Nephron (organoid): ENCODE results near the gene SCG2.

Source experiments
- H3K27ac Mint-ChIP-seq, 3 experiments: 2 replicates each; pipeline ENCODE4 v1.8.0; 2020; ENCODE audit warnings: mixed read lengths in 3 of 3, mild to moderate bottlenecking in 2 of 3, moderate library complexity in 1 of 3
- H3K27me3 Mint-ChIP-seq: 2 replicates; pipeline ENCODE4 v1.8.0; 2021; ENCODE audit warnings: low read depth, mild to moderate bottlenecking, moderate library complexity, mixed read lengths
- H3K36me3 Mint-ChIP-seq: 2 replicates; pipeline ENCODE4 v1.8.0; 2020; ENCODE audit warnings: low read depth, mixed read lengths
- H3K4me1 Mint-ChIP-seq: 2 replicates; pipeline ENCODE4 v1.8.0; 2020; ENCODE audit warnings: mixed read lengths
- H3K4me3 Mint-ChIP-seq, 3 experiments: 2 replicates each; pipeline ENCODE4 v1.8.0; 2020; ENCODE audit warnings: mild to moderate bottlenecking in 3 of 3, mixed read lengths in 3 of 3, moderate library complexity in 2 of 3
- H3K9me3 Mint-ChIP-seq: 2 replicates; pipeline ENCODE4 v1.8.0; 2020; ENCODE audit warnings: mixed read lengths
- CTCF ChIP-seq, 3 experiments: fragments of 200-600 bp; sonication (generic); IDR thresholded peaks; one replicate each; pipeline ENCODE4 v1.5.0; 2021; ENCODE audit warnings: antibody characterized with exemption in 3 of 3; ENCODE audit not compliant: unreplicated experiment in 3 of 3

The SCG2 gene

GRCh38 chr2:223633656-223634055, 31.5 kb upstream of the SCG2 start:
- Mint-ChIP-seq H3K27me3 (no peaks in the 10 kb centered on the region), H3K36me3 (no peaks in the 10 kb centered on the region), H3K4me1 (no peaks in the 10 kb centered on the region), H3K27ac (no peak overlapping the region), H3K4me3 (no peak overlapping the region), H3K9me3 (peaks cover 4% of the 10 kb centered on the region)
- TF ChIP-seq CTCF (IDR thresholded peaks at IDR 0.05; ENCODE audit: unreplicated experiment in 3 of 3): no peak

DNA sequence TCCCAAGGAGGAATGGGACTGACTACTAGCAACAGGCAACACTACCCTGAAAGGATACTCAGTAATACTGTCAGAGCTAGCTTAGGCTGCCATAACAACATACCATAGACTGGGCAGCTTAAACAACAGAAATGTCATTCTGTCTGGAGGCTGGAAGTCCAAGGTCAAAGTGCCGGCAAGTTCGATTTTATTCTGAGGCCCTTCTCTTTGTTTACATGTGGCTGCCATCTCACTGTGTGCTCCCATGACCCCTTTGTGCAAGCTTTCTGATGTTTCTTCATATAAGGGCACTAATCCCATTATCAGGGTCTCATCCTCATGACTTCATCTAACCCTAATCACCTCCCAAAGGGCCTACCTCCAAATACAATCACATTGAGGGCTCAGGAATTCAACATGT, 30.7 kb upstream of the SCG2 start:
- Mint-ChIP-seq H3K4me3 (no peak overlapping the region), H3K27ac (no peak overlapping the region), H3K9me3 (peaks cover 2% of the 10 kb centered on the region), H3K27me3 (no peaks in the 10 kb centered on the region), H3K36me3 (no peaks in the 10 kb centered on the region), H3K4me1 (no peaks in the 10 kb centered on the region)
- TF ChIP-seq CTCF (IDR thresholded peaks at IDR 0.05; ENCODE audit: unreplicated experiment in 3 of 3): no peak

DNA sequence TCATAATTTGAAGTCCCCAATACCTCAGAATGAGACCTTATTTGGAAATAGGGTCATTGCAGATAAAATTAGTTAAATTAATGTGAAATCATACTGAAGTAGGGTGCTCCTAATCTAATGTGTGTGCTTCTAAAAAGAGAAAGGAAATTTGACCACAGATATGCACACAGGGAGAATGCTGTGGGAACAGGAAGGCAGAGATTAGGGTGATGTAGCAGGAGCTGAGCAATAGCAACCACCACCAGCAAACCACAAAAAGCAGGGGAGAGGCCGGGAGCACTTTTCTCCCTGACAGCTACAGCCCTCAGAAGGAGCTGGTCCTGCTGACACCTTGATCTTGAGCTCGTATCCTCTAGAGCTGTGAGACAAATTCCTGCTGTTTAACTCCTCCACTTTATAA, 24.6 kb upstream of the SCG2 start:
- H3K9me3 Mint-ChIP-seq: no peaks in the 10 kb centered on the region
- H3K4me3 Mint-ChIP-seq: no peak overlapping the region
- TF ChIP-seq CTCF (IDR thresholded peaks at IDR 0.05; ENCODE audit: unreplicated experiment in 3 of 3): no peak
- H3K4me1 Mint-ChIP-seq: no peaks in the 10 kb centered on the region
- peaks cover 15% of the 10 kb centered on the region for H3K27me3 Mint-ChIP-seq
- no peak overlapping the region for H3K27ac Mint-ChIP-seq
- no peaks in the 10 kb centered on the region for H3K36me3 Mint-ChIP-seq

DNA sequence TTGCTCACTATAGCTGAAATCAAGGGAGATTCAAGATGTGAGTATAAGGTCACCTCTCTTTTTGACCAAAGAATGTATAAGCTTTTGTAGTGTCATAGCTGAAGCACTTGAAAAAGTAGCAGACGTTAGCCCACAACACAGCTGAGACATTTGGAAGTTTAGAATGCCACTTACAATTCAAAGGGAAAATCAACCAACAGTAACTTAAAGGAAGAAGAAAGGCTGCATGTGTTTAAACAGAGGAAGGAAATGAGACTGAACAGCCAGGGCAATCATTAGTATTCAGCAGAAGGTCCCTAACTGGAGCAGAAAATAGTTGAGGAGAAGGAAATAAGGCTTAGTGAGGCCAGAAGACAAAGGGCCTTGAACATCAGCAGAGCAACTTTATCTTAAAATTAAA, 23.5 kb upstream of the SCG2 start:
- no peaks in the 10 kb centered on the region for H3K36me3 Mint-ChIP-seq
- H3K27ac Mint-ChIP-seq: no peak overlapping the region
- no peak overlapping the region for H3K4me3 Mint-ChIP-seq
- H3K4me1 Mint-ChIP-seq: no peaks in the 10 kb centered on the region
- no peak for TF ChIP-seq CTCF (IDR thresholded peaks at IDR 0.05; ENCODE audit: unreplicated experiment in 3 of 3)
- H3K9me3 Mint-ChIP-seq: no peaks in the 10 kb centered on the region
- H3K27me3 Mint-ChIP-seq: peaks cover 21% of the 10 kb centered on the region

- Mint-ChIP-seq H3K4me1 (no peaks in the 10 kb centered on the region), H3K27me3 (peaks cover 49% of the 10 kb centered on the region), H3K36me3 (no peaks in the 10 kb centered on the region)
Measured at GRCh38 chr2:223621901-223622300, 19.7 kb upstream of the SCG2 start.

More at GRCh38 chr2:223621901-223622300, 19.7 kb upstream of the SCG2 start:
- H3K27ac Mint-ChIP-seq: no peak overlapping the region
- TF ChIP-seq CTCF (IDR thresholded peaks at IDR 0.05; ENCODE audit: unreplicated experiment in 3 of 3): no peak
- H3K9me3 Mint-ChIP-seq: no peaks in the 10 kb centered on the region
- no peak overlapping the region for H3K4me3 Mint-ChIP-seq
